GM18499 (cell line): ENCODE results near the gene PRSS50.

Source experiments
- ATAC-seq: cut with Tn5 transposase; IDR thresholded peaks from one replicate; pipeline ENCODE4 v1.9.1; 2021; ENCODE audit warnings: moderate number of reproducible peaks; ENCODE audit not compliant: insufficient read depth, unreplicated experiment

PRSS50 gene

DNA sequence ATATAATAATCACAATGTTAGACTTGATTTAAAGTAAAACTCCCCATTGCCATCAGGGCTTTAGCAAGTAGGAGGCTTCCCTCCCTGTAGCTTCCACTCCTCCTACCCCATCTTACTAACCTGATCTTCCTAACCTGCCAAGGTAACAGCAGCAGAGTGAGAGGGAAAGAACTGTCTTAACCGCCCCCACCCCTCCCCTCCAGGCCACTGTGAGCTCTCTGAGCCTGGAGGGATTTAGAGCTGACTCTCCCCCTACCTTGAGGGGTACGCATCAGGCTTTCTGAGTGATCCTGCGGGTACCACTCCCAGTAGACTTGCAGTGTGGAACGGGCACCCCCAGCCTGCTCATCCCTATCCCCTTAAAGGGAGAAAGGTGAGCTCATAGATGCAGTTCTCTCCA lies 11.4 kb upstream of the PRSS50 start:
- no peak for ATAC-seq

DNA sequence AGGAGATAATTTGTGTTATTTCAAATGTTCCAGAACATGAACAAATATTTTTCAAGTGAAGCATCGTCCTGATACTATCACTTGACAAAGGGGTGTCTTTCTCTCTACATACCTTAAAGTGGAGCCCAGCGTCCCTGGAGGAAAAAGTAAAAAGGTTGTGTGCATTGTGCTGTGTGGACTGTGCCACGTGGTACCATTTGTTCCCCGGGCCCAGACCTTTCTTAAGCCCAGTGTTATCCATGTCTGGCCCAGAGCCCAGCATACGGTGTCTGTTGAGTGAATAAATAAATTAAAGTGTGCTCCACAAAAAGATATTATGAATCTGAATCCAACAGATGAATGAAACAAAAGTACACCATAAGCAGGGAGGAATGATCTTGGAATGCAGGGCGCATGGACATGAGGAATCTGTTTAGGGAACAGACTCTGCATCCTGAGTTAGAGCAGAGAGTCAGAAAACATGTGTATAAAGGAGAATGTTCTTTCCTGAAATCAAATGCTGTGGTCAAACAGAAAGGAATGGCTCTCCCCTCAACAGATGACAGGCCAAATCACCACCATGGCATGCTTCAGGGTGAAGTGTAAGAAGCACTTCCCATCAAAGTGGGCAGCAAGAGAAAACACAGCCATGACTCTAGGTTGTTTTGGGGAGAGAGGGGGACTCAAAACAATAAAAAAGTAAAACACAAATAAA lies 8.1 kb upstream of the PRSS50 start:
- ATAC-seq, result no peak

DNA sequence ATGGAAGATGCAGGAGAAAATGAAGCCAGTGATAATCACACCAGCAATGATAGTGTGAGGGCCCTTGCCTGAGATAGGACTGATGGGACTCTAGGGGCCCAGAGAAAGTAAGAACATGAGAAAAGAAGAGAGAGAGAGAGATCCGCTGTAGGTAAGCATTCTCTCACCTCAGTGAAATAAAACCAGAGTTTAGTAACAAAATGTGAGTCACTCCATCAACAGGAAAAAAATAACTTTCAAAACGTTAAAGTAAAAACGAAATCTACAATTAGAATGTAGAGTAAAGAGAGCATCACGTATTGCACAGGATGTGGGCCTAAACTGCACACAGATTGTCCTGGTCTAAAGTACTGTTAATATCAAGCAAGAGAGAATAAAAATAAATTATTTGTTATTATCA lies 6.8 kb upstream of the PRSS50 start:
- ATAC-seq, result no peak

DNA sequence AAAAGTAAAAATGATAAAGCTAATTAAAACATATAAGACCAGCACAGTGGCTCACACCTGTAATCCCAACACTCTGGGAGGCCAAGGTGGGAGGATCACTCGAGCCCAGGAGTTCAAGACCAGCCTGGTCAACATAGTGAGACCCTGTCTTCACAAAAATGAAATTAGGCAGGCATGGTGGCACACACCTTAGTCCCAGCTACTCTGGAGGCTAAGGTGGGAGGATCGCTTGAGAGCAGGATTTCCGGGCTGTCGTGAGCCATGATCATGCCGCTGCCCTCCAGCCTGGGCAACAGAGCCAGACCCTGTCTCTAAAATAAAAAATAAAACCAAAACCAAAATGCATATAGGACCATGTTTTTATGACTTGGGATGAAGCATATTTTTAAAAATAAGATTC lies 4.8 kb upstream of the PRSS50 start:
- no peak for ATAC-seq

DNA sequence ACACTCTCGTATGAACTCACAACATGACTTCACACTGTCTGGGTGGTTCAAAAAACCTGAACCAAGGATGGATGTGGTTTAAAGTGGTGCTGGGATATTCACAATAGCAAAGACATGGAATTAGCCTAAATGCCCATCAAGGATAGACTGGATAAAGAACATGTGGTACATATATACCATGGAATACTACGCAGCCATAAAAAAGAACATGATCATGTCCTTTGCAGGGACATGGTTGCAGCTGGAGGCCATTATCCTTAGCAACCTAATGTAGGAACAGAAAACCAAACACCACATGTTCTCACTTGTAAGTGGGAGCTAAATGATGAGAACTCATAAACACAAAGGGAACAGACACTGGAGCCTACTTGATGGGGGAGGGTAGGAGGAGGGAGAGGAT lies 3.3 kb upstream of the PRSS50 start:
- ATAC-seq, result no peak

DNA sequence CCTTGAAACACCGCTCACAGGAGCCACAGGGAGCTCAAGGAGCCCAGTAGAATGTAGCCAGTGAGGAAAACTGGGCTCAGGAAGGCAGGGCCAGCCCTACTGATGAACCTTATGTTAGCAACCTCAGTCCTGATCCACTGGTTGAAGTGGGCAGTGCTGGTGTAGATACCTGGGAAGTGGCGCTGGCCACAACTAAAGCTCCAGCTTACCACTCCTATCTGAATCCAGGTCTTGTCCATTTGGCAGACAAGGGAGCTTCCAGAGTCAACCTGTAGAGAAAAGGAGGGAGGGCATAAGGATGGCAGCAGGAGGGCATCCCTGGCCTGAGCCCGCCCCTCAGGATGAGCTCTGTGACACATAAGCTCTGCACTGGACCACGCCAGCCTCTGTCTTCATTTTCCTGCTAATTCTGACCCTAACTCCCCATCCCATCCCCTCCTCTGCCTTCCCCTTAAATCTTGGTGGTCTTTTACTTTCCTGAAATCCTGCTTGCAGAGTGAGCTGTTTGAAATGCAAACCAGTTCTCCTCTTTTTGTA lies 2.1 kb upstream of the PRSS50 start:
- no peak for ATAC-seq

DNA sequence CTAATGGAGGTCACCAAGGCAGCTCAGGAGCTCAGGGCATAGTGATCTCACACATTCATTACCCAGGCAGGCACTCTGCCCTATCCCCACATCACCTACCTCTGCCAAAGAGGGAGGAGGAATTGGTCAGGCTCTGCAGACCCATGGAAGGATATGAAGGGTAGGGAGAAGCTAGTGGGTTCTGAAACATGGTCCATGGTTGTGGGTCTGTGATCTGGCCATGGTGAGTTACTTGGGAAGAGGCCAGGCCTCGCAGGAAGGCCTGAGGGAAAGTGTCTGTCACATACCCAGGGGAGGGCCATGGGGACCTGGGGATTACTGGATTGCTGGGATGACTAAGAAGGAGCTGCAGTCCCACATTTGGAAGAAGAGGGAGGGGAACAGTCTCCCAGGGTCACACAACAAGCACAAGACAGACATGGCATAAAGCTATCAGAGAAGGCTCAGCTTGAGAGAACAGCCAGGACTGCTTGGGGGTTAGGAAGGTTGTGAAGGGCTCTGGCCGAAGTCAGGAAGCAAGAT lies 1.4 kb upstream of the PRSS50 start:
- ATAC-seq, result no peak

DNA sequence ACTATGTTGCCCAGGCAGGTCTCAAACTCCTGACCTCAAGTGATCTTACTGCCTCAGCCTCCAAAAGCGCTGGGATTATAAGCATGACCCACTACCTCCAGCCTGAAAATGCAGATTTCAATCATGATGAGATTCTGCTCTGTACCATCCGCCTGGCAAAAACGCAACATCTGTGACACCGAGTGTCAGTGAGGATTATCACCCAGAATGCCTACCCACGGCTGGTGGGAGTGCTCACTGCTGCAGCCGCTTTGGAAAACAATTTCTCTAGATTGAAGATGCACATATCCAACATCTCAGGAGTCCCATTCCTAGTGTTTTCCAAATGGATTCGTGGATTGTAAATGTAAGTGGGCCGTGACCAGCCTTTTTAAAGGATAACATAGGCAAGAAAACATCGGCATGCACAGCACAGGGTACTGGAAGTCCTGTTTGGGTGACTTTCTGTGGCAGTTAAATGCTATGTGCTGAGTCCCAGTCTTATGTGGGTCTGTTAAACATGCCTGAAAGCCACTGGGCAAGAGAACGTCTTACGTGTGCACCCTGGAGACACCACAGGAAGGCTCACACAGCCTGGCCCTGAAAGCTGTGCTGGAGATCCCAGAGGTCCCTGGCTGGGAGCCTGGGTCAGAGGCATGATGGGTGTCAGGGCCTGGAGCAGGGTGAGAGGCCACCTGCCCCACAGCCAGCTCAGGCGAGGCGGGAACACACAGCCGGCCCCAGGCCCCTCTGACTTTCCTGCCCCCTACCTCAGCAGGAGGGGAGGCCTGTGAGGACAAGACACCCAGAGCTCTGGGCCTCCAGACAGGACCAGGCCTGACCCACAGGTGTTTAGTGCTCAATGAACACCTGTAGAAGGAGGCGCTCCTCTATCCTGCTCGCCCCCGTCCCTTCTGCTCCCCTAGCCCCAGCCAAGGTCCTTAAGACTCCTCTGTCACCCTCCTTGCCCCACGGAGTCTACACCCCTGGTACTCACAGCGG lies 918 bp downstream of the PRSS50 start:
- no peak for ATAC-seq

DNA sequence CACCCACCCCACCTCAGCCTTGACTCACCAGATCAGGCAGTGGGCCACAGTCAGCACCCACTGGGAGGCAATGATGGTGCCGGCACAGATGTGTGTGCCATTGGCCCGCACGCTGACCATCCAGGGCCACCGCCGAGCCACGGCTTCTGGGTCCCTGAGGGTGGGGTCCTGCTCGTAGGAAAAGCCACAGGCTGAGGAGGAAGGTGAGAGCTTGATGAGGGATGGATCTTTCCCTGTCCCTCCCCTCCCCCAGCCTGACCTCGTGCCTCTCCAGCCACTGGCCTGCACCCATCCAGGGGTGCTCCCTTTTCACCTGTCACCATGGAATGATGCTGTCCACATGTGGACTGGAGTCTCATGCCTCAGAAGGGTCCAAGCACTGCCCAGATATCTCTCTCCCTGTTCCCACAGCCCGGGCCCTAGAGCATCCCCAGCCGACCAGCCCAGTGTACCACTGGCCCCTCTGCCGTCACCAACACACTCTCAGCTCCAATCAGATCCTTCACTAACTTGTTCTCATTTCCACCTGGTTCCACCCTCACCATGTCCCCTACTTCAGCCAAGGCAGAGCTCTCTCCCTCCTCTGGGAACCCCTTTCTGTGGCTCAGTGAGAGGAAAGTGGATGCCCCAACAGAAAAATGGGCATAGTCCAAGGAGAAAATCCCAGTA lies 2.0 kb downstream of the PRSS50 start:
- no peak for ATAC-seq

DNA sequence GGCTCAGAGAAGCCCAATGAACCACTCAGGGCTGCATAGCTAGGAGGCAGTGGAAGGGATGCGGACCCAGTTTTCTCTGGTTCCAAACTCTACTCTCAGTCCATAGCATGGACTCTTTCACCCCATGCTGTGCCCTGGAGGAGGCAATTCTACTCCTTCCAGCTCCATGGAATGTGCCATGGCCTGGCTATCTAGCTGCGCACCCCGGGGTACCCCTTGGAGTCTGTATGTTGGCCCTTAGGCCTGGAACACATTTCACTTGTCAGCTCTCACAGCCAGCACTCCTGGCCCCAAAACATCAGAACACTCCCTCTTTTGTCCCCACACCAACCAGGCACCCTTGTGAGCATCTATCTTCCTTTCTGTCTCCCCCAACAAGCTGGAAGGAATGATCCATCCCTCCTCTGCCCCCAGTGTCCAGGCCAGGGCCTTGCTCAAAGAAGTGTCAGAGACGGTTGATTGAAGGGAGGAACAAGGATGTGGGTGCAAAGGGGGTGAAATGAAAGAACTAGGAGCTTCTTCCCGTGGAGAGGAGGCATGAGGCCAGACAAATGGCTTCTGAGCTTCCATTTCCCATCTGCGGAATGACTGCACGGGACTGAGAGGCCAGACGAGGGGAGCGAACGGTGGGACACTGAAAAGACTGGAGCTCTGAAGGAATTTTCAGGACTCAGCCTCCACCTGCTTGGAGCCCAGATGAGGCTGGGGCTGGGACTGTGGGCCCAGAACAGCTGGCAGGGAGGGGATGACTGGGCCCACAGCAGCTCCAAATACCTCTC lies 2.8 kb downstream of the PRSS50 start:
- ATAC-seq, result no peak

DNA sequence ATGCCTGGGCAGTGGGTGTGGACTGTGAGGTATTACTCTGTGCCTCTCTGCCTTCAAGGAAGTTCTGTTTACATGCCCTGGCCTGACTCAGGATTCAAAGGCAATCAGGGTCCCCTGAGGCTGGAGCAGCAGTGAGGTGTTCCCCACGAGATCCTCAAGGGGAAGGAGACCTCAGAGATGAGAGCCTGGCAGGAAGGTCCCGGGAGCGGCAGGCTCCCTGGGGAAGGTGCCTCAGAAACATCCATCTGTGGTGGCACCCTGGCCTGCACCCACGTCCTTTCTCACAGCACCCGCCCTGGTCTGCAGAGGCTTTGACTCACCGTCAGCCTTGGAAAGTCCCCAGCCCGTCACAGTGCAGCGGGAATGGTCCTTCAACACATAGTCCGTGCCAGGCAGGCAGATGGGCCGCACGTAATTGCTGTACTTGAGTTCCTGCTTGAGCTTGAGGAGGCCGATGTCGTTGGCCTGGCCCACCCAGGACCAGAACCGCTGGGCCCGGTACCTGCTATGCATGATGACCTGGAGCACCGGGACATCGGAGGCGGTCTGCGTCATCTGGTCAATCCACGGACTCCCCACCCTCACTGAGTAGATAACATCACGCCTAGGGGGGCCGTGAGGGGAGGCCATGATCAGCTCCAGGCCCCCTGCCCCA lies 3.6 kb downstream of the PRSS50 start:
- no peak for ATAC-seq

DNA sequence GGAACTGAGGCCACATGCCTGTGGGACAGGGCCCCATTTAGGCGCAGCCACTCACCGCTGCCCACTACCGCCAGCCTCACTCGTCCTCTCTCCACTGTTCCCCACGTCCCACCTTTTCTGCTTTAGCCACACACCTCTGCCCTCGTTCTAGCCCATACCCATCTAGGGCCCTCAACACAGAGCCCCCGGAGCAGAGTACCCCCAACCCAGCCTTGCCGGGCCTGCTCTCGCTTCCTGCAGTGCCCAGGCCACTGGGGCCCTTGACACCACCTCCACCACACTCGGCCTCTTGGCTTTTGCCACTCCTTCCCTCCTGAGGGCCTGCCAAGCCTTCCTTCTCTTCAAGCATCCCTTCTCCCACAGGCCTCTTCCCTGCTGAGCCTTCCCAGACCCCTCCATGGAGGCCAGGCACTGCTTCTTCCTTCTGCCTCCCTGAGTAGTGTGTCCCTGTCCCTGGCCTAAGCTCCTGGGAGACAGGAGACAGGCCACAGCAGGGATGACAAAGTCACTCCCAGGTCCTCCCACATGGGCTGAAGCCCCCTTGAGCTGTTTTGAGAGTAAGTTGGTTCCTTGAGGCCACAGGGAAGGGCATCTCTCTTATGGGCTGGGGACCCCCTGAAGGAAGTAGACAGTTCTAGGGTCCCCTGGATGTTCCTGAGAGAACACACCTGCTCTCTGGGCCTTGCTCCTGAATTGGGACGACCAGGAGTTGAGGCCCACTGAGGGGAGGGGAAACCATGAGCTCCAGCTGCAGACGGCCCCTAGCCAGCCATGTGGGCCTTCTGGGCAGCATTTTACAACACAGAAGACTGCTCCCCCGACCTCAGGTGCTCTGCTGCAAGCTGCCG lies 4.4 kb downstream of the PRSS50 start:
- ATAC-seq, result no peak

DNA sequence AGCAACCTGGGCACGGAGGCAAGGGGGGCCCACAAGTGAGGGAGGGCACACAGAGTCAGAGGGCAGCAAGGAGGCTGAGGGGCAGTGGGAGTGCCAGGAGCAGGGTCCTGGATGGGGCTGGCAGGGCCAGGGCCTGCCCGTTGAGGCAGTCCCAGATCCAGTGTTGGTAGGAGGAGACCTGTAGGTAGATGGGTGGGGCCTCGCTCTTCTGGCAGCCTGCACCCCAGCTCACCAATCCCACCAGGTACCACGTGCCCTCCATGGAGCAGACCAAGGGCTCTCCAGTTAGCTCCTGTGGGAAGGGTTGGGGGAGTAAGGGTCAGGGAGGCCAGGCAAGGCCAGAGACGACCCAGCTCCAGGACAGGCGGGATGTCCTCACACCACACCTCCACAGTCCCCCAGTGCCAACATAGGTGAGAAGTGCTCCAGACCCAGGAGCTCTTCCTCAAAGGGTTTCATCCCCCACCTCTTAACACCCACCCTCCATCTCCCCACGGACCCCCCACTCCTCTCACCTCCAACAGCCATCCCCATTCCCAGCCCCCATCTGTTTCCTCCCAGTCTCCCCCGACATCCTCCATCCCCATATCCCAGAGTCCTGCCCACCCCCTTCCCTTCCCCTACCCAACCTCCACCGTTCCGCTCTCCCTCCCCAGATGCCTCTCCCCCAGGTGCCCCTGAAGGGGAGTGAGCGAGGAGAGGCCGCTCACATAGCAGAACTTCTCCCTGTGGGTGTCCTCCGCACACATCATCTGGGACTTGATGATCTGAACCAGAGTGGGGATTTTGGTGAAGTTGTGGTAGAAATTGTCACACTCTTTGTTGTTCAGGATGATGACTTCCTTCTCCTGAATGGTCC lies 5.2 kb downstream of the PRSS50 start:
- no peak for ATAC-seq

DNA sequence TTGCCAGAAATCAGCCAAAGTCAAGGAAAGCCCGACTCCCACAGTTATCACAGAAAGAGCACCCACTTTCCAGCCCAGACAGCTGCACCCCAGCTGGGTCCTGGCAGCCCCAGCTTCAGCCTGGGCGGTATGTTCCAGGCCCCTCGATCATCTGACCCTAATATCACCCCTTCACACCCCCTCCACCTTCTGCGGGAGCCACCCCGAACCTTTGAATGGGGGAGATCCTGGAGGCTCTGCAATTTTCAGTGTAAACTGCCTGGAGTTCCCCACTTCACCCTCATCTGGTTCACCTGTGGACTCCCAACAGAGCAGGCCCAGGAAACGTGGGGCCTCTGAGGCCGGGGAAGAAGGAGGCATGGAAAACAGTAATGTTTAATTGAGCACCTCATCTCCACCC lies 5.9 kb downstream of the PRSS50 start:
- no peak for ATAC-seq

DNA sequence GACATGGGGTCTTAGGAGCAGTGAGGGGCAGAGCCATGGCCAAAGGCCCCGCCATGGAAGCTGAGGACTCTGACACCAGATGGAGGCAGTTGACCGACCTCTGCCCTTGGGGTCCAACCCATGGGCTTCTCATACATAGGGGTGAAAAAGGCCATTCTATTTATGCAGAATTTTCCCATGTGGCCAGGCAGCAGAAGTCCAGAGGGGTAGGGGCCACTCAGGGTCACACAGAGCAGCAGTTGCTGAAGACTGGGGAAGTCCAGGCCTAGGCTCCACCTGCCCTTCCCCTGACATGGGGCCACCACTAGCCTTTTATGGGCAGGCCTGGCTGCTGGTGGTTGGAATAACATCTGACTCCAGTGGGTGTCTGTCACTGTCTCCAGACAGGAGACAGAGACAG lies 6.4 kb downstream of the PRSS50 start:
- no peak for ATAC-seq

DNA sequence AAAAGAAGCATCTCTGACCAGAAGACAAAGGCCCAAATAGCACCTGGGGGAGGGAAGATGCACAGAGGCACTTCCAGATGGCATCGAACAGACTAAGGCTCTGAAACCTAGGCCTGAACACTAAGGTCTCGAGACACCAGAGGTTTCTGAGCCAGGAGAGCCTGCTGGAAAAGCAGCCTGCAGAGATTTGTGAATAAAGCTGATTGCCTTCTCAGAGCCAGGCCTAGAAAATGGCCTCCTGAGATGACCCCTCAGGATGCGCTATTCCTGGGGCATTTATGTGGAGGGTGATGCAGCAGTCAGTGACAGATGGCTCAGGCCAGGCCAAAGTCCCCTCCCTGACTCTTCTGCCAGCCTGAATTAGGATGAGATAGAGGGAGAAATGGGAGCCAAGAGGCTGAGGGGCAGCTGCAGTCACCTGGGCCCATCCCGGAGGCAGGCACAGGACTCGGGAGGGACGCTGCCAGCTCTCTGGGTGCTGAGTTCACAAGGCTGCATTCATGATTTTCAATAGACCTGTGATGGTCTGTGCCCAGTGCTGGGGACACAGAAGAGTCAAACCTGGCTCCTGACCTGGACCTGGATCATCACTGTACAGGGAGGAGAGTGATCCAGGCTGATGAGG lies 6.9 kb downstream of the PRSS50 start:
- no peak for ATAC-seq

DNA sequence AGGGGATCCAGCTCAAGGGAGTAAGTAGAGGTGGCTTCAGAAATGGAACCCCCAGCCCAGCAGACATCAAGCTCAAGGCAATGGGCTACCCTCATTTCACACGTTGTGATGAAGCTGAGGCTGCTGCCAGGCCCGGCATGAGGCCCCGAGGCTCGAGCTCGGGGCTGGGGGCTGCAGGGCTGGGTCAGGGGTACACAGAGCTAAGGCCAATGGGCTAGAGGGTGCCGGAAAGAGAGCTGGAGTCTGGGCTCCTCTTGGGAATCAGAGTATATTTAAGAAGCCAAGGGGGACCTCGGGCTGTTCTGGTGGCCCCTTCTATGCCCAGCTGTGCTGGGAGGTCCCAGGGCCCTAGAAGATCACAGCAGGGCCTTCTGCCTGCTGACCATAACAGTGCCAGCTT lies 7.4 kb downstream of the PRSS50 start:
- no peak for ATAC-seq
